GM23338 (cell line): ENCODE results near the gene IL1RAPL2. TPM values are rescaled to one million over a fixed set of nuclear protein-coding genes. Genes with fewer than 3 reads are reported as not detected.

Experiments
- ATAC-seq: fragments of 200-7000 bp; cut with Tn5 transposase; 3 replicates; pipeline ENCODE4 v1.9.1; 2020
- DNase-seq: peaks from one replicate; pipeline ENCODE4 v3.0.0-alpha.2; 2015; ENCODE audit warnings: low spot score
- H2AFZ ChIP-seq: fragments of 200-600 bp; sonication (generic); 2 replicates; pipeline ENCODE4 v1.8.0; 2016; ENCODE audit warnings: antibody characterized with exemption, mild to moderate bottlenecking, moderate library complexity
- H3F3A ChIP-seq: fragments of 200-600 bp; sonication (generic); replicated peaks from 2 replicates; pipeline ENCODE4 v1.8.0; 2017; ENCODE audit warnings: antibody characterized with exemption, mixed run types, low read depth
- H3K27ac ChIP-seq: fragments of 200-600 bp; sonication (generic); 2 replicates; pipeline ENCODE4 v1.6.1; 2016; ENCODE audit warnings: low read depth
- H3K27me3 ChIP-seq: fragments of 200-600 bp; sonication (generic); 2 replicates; pipeline ENCODE4 v1.8.0; 2016; ENCODE audit warnings: mild to moderate bottlenecking, mixed run types, moderate library complexity; ENCODE audit not compliant: insufficient read depth
- H3K36me3 ChIP-seq: fragments of 200-600 bp; sonication (generic); 2 replicates; pipeline ENCODE4 v1.8.0; 2016; ENCODE audit warnings: mild to moderate bottlenecking; ENCODE audit not compliant: insufficient read depth
- H3K4me1 ChIP-seq: fragments of 200-600 bp; sonication (generic); 2 replicates; pipeline ENCODE4 v1.8.0; 2016; ENCODE audit warnings: mild to moderate bottlenecking, moderate library complexity; ENCODE audit not compliant: insufficient read depth
- H3K4me2 ChIP-seq: fragments of 200-600 bp; sonication (generic); 2 replicates; pipeline ENCODE4 v1.7.1; 2017; ENCODE audit warnings: mixed run types
- H3K4me3 ChIP-seq: fragments of 200-600 bp; sonication (generic); 2 replicates; pipeline ENCODE4 v1.6.1; 2016; ENCODE audit warnings: mixed run types
- H3K79me2 ChIP-seq: fragments of 200-600 bp; sonication (generic); replicated peaks from 2 replicates; pipeline ENCODE4 v1.8.0; 2017; ENCODE audit warnings: mild to moderate bottlenecking; ENCODE audit not compliant: insufficient read depth
- H3K9me2 ChIP-seq: fragments of 200-600 bp; sonication (generic); 2 replicates; pipeline ENCODE4 v1.8.0; 2017; ENCODE audit not compliant: insufficient read depth
- H4K20me1 ChIP-seq: fragments of 200-600 bp; sonication (generic); replicated peaks from 2 replicates; pipeline ENCODE4 v1.8.0; 2017; ENCODE audit warnings: mild to moderate bottlenecking; ENCODE audit not compliant: insufficient read depth
- H3K27ac Mint-ChIP-seq: 2 replicates; pipeline ENCODE4 v1.8.0; 2020; ENCODE audit warnings: inconsistent platforms, mild to moderate bottlenecking, moderate library complexity, mixed read lengths
- H3K27me3 Mint-ChIP-seq: 3 replicates; pipeline ENCODE4 v1.8.0; 2022; ENCODE audit warnings: low read depth, mild to moderate bottlenecking, moderate library complexity, mixed read lengths, inconsistent platforms; ENCODE audit not compliant: insufficient read depth, poor library complexity
- H3K36me3 Mint-ChIP-seq: 3 replicates; pipeline ENCODE4 v1.8.0; 2021; ENCODE audit warnings: low read depth, mild to moderate bottlenecking, inconsistent platforms, moderate library complexity, mixed read lengths
- H3K4me1 Mint-ChIP-seq: 3 replicates; pipeline ENCODE4 v1.8.0; 2020; ENCODE audit warnings: mild to moderate bottlenecking, inconsistent platforms, mixed read lengths
- H3K4me3 Mint-ChIP-seq: 3 replicates; pipeline ENCODE4 v1.8.0; 2021; ENCODE audit warnings: moderate library complexity, mild to moderate bottlenecking, inconsistent platforms, mixed read lengths
- H3K9me3 Mint-ChIP-seq: 3 replicates; pipeline ENCODE4 v1.8.0; 2020; ENCODE audit warnings: moderate library complexity, mild to moderate bottlenecking, inconsistent platforms, mixed read lengths
- CREB1 ChIP-seq: fragments of 250-450 bp; sonication (Bioruptor Pico); IDR thresholded peaks from 2 replicates; pipeline ENCODE4 v1.5.0; 2020; ENCODE audit warnings: low read depth, mild to moderate bottlenecking, moderate library complexity
- ETS1 ChIP-seq: IDR thresholded peaks from 2 replicates; pipeline ENCODE4 v1.6.1; 2016; ENCODE audit warnings: antibody characterized with exemption
- EZH2 ChIP-seq: fragments of 200-600 bp; sonication (generic); IDR thresholded peaks from one replicate; pipeline ENCODE4 v1.8.0; 2017; ENCODE audit warnings: antibody characterized with exemption, mild to moderate bottlenecking, low read depth; ENCODE audit not compliant: unreplicated experiment
- JUNB ChIP-seq: IDR thresholded peaks from one replicate; pipeline ENCODE4 v1.6.1; 2016; ENCODE audit warnings: antibody characterized with exemption; ENCODE audit not compliant: unreplicated experiment
- NANOG ChIP-seq: IDR thresholded peaks from 2 replicates; pipeline ENCODE4 v1.6.1; 2016; ENCODE audit warnings: antibody characterized with exemption, borderline replicate concordance
- REST ChIP-seq: IDR thresholded peaks from one replicate; pipeline ENCODE4 v1.6.1; 2018; ENCODE audit warnings: antibody characterized with exemption; ENCODE audit not compliant: unreplicated experiment
- STAT1 ChIP-seq: IDR thresholded peaks from one replicate; pipeline ENCODE4 v1.6.1; 2016; ENCODE audit warnings: antibody characterized with exemption; ENCODE audit not compliant: unreplicated experiment
- ZNF462 ChIP-seq: fragments of 250-450 bp; sonication (Bioruptor Pico); IDR thresholded peaks from 2 replicates; pipeline ENCODE4 v1.5.0; 2020; ENCODE audit warnings: mild to moderate bottlenecking, moderate library complexity
- polyA plus RNA-seq: library from polyadenylated mRNA; unstranded; fragments of >200 nt; fragmentation: Nextera tagmentation; extraction: Ambion mirVana; gene quantifications from 2 replicates; pipeline ENCODE4 v1.2.1, GENCODE V29; 2016
- total RNA-seq: library from RNA; depleted of rRNA; stranded (reverse); fragments of >200 nt; shearing (Covaris generic); gene quantifications from 2 replicates; pipeline ENCODE4 v1.2.3, GENCODE V29; 2014

Gene IL1RAPL2
- total and polyA plus RNA-seq, 2 experiments from 2014 or later = 0.80 to 0.94 TPM

- Mint-ChIP-seq H3K27me3 (peaks cover 1% of the 10 kb centered on the region), H3K36me3 (no peaks in the 10 kb centered on the region), H3K27ac (no peak overlapping the region), H3K4me1 (peaks cover 7% of the 10 kb centered on the region; the same call in 2 of the 3 replicates), H3K4me3 (no peak overlapping the region), H3K9me3 (no peaks in the 10 kb centered on the region)
- no peak overlapping the region for H3K4me2 ChIP-seq
- no peak overlapping the region for H2AFZ ChIP-seq
- no peaks in the 10 kb centered on the region for H3K9me2 ChIP-seq
- H3F3A ChIP-seq = no peaks in the 10 kb centered on the region
- no peaks in the 10 kb centered on the region for H3K27me3 ChIP-seq
- H3K36me3 ChIP-seq = no peaks in the 10 kb centered on the region
- no peak for DNase-seq
- no peak overlapping the region for H3K4me3 ChIP-seq
- no peaks in the 10 kb centered on the region for H3K79me2 ChIP-seq
- TF ChIP-seq CREB1 (no peak), ZNF462 (no peak), EZH2 (no peak), REST (no peak), JUNB (no peak), NANOG (no peak), STAT1 (no peak), ETS1 (no peak)
- H3K27ac ChIP-seq = no peak overlapping the region
- no peak for ATAC-seq
- no peaks in the 10 kb centered on the region for H3K4me1 ChIP-seq
- no peaks in the 10 kb centered on the region for H4K20me1 ChIP-seq
These were observed 711.1 kb downstream of the IL1RAPL2 start for GRCh38 chrX:105277132-105277531.
